PC-9 (cell line): Measurements from ENCODE around the gene NELL1. TPM values are rescaled to one million over a fixed set of nuclear protein-coding genes. Genes with fewer than 3 reads are reported as not detected.

Experiments
- BruUV-seq: library from RNA; stranded (reverse); fragments of 400-500 nt; replicated peaks from 2 replicates; lab custom pipeline; 2021; lab: Mats Ljungman, UMichigan
- CTCF ChIA-PET: fragments of 300-600 bp; sonication (Branson Sonifier 250); formaldehyde crosslinking; loops from one replicate; lab custom pipeline; 2022; ENCODE audit warnings: antibody characterized with exemption; lab: Charles Lee
- POLR2A ChIA-PET: fragments of 300-600 bp; sonication (Branson Sonifier 250); formaldehyde crosslinking; loops from one replicate; lab custom pipeline; 2022; ENCODE audit warnings: antibody characterized with exemption; ENCODE audit not compliant: unreplicated experiment; lab: Charles Lee
- DNase-seq, 2 experiments: peaks; one replicate each; pipeline versions ENCODE4 v3.0.0 to v3.0.0-alpha.2; 2015 to 2022; ENCODE audit warnings: mixed read lengths in 1 of 2
- H2AFZ ChIP-seq: fragments of 200-600 bp; sonication (generic); 2 replicates; pipeline ENCODE4 v1.8.1; 2017; ENCODE audit warnings: antibody characterized with exemption
- H3F3A ChIP-seq: fragments of 200-600 bp; sonication (generic); 2 replicates; pipeline ENCODE4 v1.8.1; 2017; ENCODE audit warnings: antibody characterized with exemption, mild to moderate bottlenecking, low read depth; ENCODE audit not compliant: insufficient read depth
- H3K27ac ChIP-seq: fragments of 200-600 bp; sonication (generic); 2 replicates; pipeline ENCODE4 v1.6.1; 2016; ENCODE audit warnings: mixed run types
- H3K27me3 ChIP-seq: fragments of 200-600 bp; sonication (generic); 2 replicates; pipeline ENCODE4 v1.6.1; 2016; ENCODE audit warnings: low read depth, mixed run types; ENCODE audit not compliant: insufficient read depth
- H3K36me3 ChIP-seq: fragments of 200-600 bp; sonication (generic); 2 replicates; pipeline ENCODE4 v1.6.1; 2016; ENCODE audit warnings: low read depth, mixed run types
- H3K4me1 ChIP-seq: fragments of 200-600 bp; sonication (generic); replicated peaks from 2 replicates; pipeline ENCODE4 v1.6.1; 2016; ENCODE audit warnings: mixed run types; ENCODE audit not compliant: insufficient read depth
- H3K4me2 ChIP-seq: fragments of 200-600 bp; sonication (generic); 2 replicates; pipeline ENCODE4 v1.6.1; 2017; ENCODE audit warnings: mixed run types
- H3K4me3 ChIP-seq: fragments of 200-600 bp; sonication (generic); 2 replicates; pipeline ENCODE4 v1.6.1; 2016; ENCODE audit warnings: mixed run types
- H3K79me2 ChIP-seq: fragments of 200-600 bp; sonication (generic); 2 replicates; pipeline ENCODE4 v1.6.1; 2017; ENCODE audit warnings: low read depth, mixed run types
- H3K9me2 ChIP-seq: fragments of 200-600 bp; sonication (generic); 2 replicates; pipeline ENCODE4 v1.8.1; 2017; ENCODE audit warnings: mild to moderate bottlenecking; ENCODE audit not compliant: insufficient read depth
- H3K9me3 ChIP-seq: fragments of 200-600 bp; sonication (generic); 2 replicates; pipeline ENCODE4 v1.8.1; 2016; ENCODE audit warnings: low read depth; ENCODE audit not compliant: insufficient read depth
- H4K20me1 ChIP-seq: fragments of 200-600 bp; sonication (generic); 2 replicates; pipeline ENCODE4 v1.8.1; 2017; ENCODE audit not compliant: insufficient read depth
- CTCF ChIP-seq: fragments of 200-600 bp; sonication (generic); conservative IDR thresholded peaks from 2 replicates; pipeline ENCODE4 v1.6.1; 2017; ENCODE audit warnings: mixed run types, antibody characterized with exemption, mild to moderate bottlenecking, moderate library complexity
- EZH2 ChIP-seq: fragments of 200-600 bp; sonication (generic); IDR thresholded peaks from 2 replicates; pipeline ENCODE4 v1.8.0; 2017; ENCODE audit warnings: antibody characterized with exemption, low read depth
- intact Hi-C: fragments of 100-400 bp; cut with micrococcal nuclease; formaldehyde crosslinking; loops from one replicate; pipeline ENCODE4 v1.10.0; 2022; ENCODE audit not compliant: unreplicated experiment
- total RNA-seq: library from RNA; stranded (reverse); gene quantifications from 2 replicates; pipeline ENCODE4 v1.2.3, GENCODE V29; 2021

Gene NELL1
- total RNA-seq, 1 experiment from 2014 or later: not detected

GRCh38 chr11:21537980-21538379, 868.6 kb downstream of the NELL1 start:
- Histone ChIP-seq H4K20me1 (no peaks in the 10 kb centered on the region), H3K27ac (no peak overlapping the region), H3K4me3 (no peak overlapping the region), H3F3A (no peaks in the 10 kb centered on the region), H3K9me3 (no peaks in the 10 kb centered on the region), H2AFZ (no peak overlapping the region), H3K9me2 (no peaks in the 10 kb centered on the region), H3K4me1 (no peaks in the 10 kb centered on the region), H3K79me2 (no peaks in the 10 kb centered on the region), H3K4me2 (no peak overlapping the region), H3K27me3 (no peaks in the 10 kb centered on the region), H3K36me3 (no peaks in the 10 kb centered on the region)
- BruUV-seq: no TSS peak
- POLR2A ChIA-PET: no interaction called here
- no peak for TF ChIP-seq EZH2
- no peak for TF ChIP-seq CTCF
- intact Hi-C loops: no loop called here
- CTCF ChIA-PET: no interaction called here
- DNase-seq: no peak

GRCh38 chr11:21541187-21541751, 871.9 kb downstream of the NELL1 start:
- no peak for TF ChIP-seq EZH2
- TF ChIP-seq CTCF: no peak
- Histone ChIP-seq H3K9me2 (no peaks in the 10 kb centered on the region), H3K4me3 (no peak overlapping the region), H2AFZ (no peak overlapping the region), H3K79me2 (no peaks in the 10 kb centered on the region), H4K20me1 (no peaks in the 10 kb centered on the region), H3K27me3 (no peaks in the 10 kb centered on the region), H3K9me3 (no peaks in the 10 kb centered on the region), H3F3A (no peaks in the 10 kb centered on the region), H3K36me3 (no peaks in the 10 kb centered on the region), H3K27ac (no peak overlapping the region), H3K4me2 (no peak overlapping the region), H3K4me1 (no peaks in the 10 kb centered on the region)
- DNase-seq: no peak
- no TSS peak for BruUV-seq
- ChIA-PET CTCF (no interaction called here), POLR2A (no interaction called here)
- intact Hi-C loops: no loop called here

DNA sequence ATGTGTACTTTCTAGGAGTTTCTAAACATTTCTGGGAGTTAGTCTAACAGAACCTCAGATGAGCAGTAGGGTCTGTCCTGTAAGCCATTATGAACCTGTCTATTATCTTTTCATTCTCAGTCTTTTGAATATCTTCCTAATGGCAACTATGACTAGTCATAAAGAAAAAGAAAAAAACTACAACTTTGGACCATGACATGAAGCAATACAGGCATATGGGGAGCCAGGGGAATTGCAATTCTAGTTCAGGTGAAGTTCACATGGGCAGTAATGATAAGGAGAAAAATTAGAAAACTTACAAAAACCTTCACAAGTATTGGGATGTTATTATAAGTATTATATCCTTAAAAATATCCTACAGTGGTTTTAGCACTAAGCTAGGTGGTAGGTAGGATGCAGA, 874.5 kb downstream of the NELL1 start:
- no peak for DNase-seq
- ChIA-PET POLR2A (no interaction called here), CTCF (no interaction called here)
- Histone ChIP-seq H3K9me3 (no peaks in the 10 kb centered on the region), H4K20me1 (no peaks in the 10 kb centered on the region), H2AFZ (no peak overlapping the region), H3K36me3 (no peaks in the 10 kb centered on the region), H3K4me3 (no peak overlapping the region), H3K79me2 (no peaks in the 10 kb centered on the region), H3K4me2 (no peak overlapping the region), H3K9me2 (no peaks in the 10 kb centered on the region), H3K27ac (no peak overlapping the region), H3K4me1 (no peaks in the 10 kb centered on the region), H3K27me3 (no peaks in the 10 kb centered on the region), H3F3A (no peaks in the 10 kb centered on the region)
- intact Hi-C loops: no loop called here
- BruUV-seq: no TSS peak
- TF ChIP-seq CTCF: no peak
- TF ChIP-seq EZH2: no peak
